HG03558 (cell line): ENCODE measurements around the gene NSUN5.
"Not testable (repeated sequence)": the region's sequence is repeated elsewhere in the genome, so short reads cannot be mapped to it uniquely, and the experiment has no call there.

ENCODE experiments used
- ATAC-seq: cut with Tn5 transposase; IDR thresholded peaks from one replicate; pipeline ENCODE4 v1.9.1; 2021; ENCODE audit warnings: moderate number of reproducible peaks; ENCODE audit not compliant: unreplicated experiment; ENCODE audit errors: extremely low read depth

The NSUN5 gene

DNA sequence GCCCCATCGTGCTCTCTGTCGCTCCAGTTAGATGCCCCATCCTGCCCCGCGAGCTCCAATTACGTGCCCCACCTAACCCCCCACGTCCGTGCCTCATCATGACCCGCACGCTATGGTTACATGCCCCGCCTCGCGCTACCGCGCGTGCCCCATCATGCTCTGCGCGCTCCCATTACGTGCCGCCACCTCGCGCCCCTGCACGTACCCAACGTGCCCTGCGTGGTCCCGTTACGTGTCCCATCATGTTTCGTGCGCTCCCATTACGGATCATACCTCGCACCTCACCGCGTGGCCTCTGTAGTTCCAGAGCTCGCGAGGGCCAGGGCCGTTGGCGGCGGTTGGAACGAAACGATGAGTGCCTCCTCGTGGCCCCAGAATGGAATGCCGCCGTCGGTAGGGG lies 19.3 kb upstream of the NSUN5 start, which contains the start of the genes FKBP6 and TRIM50:
Gene FKBP6 (plus strand): TSS at position 240 of the 400 bp plus-strand sequence. CDS start 268 bp downstream, outside the sequence.
Gene TRIM50 (minus strand): TSS at position 161 of the 400 bp plus-strand sequence. CDS start 3,295 bp downstream, outside the sequence.
- ATAC-seq, result not testable (repeated sequence)

DNA sequence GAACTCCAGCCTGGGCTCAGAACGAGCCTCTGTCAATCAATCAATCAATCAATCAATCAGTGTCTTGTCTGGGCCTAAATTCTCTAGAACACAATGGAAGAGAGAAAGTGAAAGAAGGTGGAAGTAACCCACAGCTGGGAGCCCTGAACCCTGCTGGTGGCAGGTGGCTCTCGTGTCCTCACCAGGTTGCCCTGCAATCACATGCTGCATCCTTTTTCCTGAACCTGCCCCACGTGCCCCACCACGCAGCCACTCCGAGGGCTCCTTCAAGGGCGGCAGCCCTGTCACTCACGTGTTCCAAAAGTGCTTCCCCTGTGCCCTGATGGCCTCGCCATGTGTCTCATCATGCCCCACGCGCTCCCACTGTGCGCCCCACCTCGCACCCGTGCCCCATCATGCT lies 18.8 kb upstream of the NSUN5 start:
- not testable (repeated sequence) for ATAC-seq

DNA sequence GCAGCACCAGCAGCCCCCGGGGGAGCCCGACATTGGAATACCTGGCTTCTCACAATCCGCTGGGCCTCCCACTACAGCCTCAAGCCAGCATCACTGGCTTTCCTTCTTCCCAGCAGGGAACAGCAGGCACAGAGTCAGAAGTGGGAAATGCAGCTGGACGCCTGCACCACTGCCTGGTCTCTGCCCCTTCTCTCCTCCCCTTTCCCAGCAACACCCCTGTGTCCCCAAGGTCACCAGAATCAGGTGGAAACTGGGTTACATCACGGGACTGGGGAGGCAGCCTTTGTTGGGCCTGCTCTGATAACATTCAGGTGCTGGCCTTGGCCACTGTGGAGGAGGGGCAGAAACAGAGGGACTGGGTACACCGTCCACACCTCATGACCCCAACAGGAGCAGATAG lies 16.8 kb upstream of the NSUN5 start:
- ATAC-seq, result not testable (repeated sequence)

DNA sequence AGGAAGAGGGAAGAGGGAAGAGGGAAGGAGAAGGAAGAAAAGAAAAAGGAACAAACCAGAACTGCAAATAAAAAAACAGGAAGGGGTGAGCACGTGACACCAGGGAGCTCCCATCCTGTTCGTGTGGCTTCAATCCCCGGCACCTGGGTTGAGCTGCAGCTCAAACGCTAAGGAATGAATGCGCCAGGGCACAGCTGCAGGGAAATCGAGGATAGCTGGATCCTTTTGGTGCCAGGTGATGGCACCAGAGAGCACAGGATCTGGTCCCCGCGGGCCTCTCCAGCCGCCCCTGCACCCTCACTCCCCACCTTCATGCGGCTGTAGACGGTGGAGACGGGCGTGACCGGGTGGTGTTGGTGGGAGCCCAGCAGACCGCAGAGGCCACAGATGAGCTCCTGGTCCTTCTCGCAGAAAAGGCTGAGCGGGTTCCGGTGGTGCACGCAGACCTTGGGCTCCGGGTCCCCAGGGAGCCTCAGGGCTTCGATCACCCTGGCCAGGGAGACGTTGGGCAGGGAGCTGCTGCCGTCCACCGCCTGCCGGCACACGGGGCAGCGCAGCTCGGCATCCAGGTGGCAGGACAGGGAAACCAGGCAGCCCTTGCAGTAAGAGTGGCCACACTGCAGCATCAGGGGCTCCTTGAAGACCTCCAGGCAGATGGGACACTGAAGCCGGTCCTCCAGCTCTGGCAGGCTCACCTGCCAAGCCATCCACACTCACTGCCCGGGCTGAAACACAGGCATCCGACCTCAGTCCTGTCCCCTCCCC lies 15.6 kb upstream of the NSUN5 start:
- ATAC-seq, result not testable (repeated sequence)

DNA sequence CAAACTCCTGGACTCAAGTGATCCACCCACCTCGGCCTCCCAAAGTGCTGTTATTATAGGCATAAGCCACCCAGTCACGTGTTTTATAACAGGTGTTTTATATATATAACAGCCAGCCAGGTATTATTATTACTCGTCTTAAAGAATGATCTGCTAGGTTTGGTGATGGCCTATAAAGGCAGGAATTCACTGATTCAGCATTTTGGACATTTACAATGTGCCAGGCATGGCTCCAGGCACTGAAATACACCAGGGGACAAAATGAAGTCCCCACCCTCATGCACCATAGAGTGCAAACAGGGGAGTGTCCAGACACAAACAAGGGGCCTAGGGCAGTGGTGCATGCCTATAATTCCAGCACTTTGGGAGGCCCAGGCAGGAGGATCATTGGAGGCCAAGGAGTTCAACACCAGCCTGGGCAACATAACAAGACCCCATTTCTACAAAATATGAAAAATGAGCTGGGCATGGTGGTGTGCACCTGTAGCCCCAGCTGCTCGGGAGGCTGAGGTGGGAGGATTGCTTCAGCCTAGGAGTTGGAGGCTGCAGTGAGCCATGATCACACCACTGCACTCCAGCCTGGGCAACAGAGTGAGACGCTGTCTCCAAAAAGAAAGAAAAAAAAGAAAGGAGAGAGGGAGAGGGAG lies 14.9 kb upstream of the NSUN5 start:
- not testable (repeated sequence) for ATAC-seq

DNA sequence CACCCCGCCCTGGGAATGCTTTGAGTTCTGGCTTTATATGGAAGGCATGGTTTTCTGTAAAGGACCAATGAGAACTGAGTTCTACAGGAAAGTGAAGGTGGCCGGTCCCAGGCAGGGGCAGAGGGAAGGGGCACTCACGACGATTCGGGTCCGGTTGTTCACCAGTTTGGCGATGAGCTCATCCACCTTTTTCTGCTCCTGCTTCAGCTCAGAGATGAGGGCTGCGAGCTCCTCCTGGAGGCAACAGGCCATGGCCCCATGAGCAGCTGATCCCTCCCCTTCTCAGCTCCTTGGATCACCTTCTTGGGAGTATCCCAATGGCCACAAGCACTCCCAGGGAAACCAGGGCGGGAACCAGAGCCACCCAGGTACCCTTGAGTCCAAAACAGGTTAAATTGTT lies 11.4 kb upstream of the NSUN5 start:
- not testable (repeated sequence) for ATAC-seq

DNA sequence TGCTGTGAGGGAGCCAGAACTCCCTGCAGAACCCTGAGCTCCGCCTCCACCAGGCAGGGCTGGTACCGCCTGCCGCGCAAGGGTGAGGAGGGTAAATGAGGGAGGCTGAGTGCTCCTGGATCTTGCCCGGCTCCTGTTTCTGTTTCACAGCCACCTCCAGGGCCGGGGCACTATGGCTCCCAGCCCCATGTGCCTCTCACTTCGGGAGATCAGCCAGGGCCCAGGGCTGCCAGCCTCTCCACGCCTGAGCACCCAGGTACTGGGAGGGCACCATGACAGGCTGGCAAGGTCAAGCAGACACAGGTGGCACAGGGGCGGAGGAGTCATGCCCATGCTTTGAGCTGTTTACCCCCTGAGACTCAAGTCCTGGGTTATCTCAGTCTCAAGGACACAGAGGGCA lies 10.9 kb upstream of the NSUN5 start:
- ATAC-seq, result not testable (repeated sequence)

DNA sequence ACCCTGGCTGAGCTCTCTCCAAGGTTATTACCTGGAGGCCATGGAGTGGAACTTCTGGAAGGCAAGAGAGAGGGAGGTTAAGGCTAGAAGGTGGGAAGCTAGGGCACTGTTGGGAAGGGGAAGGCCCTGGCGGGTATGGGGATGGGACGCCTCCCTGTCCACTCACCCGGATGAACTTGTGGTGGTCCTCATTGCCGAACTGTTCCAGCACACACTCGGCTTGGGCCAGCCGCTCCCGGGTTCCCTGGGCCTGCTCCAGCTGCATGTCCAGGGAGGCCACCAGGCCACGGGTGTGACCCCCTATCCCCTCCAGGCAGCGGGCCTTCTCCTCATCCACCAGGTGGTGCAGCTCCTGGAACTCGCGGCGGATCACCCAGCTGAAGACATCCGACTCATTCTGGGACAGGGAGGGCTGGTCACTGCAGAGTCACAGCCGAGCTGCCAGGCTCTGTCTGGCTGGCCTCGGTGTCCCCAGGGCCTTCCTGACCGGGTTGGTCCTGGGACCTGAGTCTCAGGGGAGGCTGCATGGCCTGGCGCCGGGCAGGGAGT lies 10.1 kb upstream of the NSUN5 start:
- ATAC-seq, result not testable (repeated sequence)

DNA sequence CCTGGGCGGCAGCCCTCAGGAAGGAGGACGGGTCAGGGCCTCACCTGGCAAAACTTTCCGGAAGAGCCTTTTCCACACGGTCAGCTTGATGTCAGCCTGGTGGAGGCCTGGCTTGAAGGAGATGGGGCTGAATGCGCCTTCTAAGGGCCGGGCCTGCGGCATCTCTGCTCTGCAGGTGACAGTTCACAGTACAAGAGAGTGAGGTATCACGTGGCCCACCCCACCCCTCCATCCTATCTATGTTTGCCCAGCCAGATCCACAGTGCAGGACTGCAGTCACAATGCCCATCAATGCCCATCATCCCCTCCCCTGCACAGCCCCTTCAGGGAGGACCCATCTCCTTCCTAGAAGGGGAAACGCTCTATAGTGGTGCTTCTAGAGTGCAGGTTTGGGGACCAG lies 7.9 kb upstream of the NSUN5 start:
- no peak for ATAC-seq

DNA sequence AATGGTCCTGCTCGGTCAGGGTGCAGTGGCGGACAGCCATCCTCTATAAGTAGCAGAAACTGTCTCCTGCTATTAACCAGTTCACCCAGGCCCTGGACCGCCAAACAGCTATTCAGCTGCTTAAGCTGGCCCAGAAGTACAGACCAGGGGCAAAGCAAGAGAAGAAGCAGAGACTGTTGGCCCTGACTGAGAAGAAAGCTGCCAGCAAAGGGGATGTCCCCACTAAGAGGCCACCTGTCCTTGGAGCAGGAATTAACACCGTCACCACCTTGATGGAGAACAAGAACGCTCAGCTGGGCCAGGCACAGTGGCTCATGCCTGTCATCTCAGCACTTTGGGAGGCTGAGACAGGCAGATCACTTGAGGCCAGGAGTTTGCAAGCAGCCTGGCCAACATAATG lies 5.6 kb upstream of the NSUN5 start:
- no peak for ATAC-seq

DNA sequence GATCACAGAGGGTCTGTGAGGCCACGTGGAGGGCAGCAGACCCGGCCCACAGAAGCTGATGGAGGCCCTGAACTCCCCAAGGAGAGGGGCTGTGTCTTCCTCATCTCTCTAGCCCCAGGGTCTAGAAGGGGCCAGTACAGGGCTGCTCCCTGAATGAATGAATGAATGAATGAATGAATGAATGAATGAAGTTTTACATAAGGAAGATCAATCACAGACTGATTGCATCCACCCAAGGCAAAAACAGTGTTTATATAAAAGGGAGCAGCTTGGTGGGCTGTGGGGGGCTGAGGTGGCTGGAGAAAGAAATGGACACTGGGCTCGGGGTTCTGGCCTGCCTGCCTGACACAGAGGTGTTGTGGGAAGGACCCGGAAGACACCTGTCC lies 4.9 kb upstream of the NSUN5 start:
- no peak for ATAC-seq

DNA sequence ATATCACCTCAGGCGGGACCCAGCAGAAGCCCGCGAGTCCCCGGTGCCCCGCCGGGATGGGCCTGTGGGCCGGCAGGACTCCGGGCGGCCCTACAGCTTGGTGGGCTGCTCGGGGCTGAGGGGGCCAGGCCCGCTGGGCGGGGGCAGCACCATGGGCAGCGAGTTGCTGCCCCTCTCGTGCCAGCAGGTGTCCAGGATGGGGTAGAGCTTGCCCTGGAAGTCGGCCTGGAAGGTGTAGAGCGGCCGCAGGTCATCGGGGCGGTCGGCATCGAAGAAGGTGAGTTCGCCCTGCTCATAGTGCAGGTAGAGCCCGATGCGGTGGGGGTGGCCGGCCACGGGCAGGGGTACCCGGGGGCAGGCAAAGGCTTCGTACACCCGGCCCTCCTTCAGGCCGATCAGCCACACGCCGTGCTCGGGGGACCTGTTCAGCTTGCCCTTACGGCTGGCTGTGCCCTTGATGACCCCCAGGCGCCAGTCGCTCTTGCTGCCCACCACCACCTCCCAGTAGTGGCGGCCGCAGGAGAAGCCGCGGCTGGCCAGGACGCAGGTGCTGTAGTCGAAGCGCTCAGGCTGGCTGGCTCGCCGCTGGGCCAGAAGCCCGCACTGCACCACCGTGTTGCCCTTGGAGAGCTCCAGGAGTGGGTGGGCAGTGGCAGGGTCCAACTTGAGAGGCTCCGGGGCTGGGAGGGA lies 4.3 kb upstream of the NSUN5 start:
- no peak for ATAC-seq

DNA sequence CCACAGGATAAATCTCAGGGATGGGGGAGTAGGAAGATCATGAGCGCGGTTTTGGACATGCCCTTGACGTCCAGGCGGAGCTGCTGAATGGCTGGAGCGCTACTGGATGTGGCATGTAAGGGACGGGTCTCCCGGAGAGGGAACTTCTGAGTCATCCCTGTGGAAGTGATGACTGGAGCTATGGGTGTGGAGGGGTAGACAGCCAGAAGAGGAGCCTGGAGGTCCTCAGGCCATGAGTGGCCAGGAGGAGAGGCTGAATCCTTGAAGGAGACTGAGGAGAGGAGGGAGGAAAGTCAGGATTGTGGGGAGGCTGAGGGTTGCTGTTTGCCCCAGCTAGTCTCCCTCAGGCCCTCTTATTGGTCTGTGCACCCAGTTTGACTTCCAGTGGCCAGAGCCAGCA lies 2.8 kb upstream of the NSUN5 start:
- not testable (repeated sequence) for ATAC-seq

DNA sequence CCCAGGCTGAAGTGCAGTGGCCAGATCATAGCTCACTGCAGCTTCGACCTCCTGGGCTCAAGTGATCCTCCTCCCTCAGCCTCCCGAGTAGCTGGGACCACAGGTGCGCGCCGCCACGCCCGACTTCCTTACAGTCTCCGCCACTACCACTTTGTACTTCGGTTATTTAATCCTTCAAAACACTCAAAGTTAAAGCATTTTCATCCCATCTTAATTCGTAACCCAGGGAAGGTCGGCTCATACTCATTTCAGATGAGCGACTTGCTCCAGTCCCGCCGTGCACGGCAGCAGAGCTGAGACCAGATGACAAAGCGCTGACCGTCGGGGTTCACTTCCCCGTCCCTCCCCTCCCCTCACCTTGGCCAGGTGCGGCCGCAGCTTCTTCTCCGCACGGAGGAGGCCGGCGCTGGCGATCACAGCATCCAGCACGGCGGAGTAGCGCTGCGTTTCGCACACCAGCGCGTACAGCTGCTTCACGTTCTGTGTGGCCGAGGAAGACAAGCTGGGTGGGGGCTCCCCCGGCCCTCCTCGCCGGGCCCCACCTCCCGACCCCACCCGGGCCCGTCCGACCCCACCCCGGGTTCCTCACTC lies 457 bp downstream of the NSUN5 start:
- ATAC-seq, result peak; percentile 12

DNA sequence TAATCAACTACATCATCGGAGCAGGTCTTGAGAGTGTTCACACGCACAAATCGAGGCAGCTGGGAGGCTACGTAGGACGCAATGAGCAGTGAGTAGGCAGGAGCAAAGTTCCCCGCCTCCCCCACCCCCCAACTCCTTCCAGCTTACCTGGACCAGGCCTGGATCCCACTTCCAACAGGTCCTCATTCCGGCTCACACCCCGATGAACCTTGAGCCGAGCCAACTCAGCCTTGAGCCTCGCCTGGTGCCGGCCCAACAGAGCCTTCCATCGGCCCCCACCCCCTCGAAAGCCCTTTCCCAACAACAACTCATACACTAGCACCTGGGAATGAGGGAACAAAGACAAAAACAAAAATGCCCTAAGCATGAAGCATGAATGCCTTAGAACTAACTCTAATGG lies 1.2 kb downstream of the NSUN5 start:
- ATAC-seq, result no peak

DNA sequence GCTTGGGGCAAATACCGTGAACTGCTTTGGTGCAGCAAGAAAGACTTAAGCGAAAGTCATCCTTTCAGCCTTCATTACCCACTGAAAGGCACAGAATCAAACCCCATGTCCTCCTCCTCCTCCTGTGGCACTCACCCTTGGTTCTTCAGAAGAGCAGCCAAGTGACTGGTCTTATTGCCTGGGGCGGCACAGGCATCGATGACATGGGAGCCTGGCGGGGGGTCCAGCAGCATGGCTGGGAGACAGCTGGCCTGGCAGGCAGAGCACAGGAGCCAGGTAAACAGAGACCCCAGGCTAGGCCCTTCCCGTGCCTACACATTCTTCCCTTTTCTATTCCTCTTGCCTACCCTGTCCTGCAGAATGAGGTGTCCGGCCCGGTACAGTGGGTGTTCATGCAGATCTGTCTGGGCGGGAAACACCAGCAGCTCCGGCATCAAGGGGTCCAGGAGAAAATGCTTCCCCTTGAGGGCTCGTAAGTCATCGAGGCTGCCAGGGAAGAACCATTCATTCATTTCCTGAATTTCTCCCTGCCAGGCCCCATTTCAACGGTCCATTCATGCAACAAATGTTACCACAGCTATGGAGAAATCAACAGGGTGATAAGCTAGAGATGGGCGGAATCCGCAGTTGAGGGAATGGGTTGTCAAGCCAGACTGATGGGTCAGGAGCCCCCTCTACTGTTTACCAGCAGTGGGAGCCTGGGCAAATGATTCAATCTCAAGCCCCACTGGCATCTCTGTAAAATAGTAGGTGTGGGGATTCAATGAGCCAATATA lies 3.8 kb downstream of the NSUN5 start:
- not testable (repeated sequence) for ATAC-seq

DNA sequence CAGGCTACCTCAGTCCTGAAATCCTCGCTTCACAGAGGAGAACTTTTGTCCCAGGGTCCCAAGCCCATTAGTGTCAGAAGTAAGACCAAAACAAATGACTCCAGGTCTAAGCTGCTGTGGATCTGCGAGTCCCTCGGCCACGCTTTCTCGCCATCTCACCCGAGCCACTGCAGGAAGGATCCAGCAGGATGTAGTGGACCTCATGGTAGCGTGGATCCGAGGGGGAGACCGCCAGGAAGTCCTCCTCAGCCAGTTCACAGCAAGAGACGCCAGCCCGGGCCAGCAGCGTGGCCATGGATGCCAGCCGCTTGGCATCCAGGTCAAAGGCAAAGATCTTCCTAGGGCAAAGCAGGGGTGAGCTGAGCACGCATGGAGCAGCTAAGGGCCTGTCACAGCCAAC lies 4.6 kb downstream of the NSUN5 start:
- no peak for ATAC-seq

DNA sequence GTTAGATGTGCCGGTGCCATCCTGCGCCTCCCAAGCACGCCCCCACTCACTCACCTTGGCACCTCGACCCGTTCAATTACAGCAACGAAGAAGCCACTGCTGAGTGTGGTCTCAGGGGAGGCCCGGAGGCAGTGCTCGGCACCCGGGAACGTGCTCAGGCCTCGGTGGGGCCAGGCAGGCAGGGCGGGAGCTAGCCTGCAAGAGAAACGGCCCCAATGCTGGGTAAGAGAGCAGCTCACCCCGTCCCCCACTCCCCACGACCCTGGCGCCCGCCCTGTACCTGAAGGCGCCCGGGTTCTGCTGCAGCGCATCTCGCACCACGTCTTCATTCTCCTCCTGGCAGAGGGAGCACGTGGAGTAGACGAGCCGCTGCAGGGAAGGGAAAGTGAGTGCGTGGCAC lies 5.1 kb downstream of the NSUN5 start:
- ATAC-seq, result no peak

DNA sequence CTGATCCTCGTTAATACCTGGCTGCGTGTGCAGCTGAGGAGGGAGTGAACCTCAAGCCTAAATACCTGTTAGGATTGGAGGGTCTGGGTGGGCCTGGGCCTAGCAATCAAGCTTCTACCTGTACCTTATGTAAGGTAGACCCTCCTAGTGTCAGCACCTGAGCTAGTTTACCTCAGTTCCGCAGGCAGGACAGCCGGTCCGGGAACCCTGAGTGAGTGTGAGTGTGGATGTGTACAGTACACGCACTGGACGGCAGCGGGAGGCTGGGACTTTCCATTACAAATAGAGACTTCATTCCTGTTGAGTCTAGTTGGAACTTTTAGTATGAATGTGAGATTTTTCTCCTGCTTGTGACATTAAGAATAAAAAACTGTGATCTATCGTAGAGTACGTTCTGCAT lies 5.8 kb downstream of the NSUN5 start:
- not testable (repeated sequence) for ATAC-seq

DNA sequence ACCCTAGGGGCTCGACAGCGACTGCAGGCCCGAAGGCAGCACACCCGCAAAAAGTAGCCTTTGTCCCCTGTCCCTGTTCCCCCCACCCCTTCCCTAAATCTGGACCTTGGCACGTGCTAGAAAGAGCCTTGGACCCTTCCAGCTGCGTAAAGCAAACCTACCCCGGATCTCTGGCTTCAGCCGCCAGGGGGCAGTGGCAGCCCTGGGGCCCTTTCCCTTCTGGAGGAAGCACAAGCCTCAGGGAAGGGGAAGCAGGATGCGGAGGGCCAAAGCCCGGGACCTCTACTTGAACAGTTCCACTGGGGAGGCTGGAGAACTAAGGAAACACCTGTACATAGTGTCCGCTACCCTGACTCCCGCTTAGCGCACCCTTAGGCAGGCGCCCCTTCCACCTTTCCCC lies 7.5 kb downstream of the NSUN5 start:
- ATAC-seq, result not testable (repeated sequence)
